ENCODE data around the gene AUTS2.

DNA sequence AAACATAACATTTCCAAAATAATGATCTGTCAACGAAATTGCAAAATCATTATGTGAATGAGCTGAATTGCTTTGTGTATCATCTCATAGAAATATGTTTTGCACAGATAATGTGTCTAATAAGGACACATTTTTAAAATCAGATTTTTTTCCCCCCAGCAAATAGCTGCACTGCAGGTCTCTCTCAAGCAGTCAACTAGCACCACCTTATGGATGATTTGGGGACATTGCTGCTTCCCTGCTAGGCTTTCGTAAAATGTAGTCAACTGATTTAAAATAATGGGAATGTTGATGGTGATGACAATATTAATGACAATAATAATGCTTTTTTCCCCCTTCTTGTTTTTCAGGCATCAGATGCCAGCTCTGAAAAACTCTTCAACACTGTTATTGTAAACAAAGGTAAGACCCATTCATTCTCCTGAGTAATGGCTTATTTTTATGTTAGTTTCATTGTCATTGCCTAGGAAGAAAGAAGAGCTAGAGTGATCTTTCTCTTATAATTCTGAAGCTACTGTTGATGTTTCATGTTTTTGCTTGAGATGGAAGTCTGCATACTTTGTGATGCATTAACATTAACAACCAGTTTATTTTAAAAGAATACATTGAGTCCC lies 1100.1 kb downstream of the AUTS2 start:
- TF ChIP-seq YY1 (IDR thresholded peaks at IDR 0.05; ENCODE audit: insufficient read depth, insufficient read length) (no peak), ZNF274 (IDR thresholded peaks at IDR 0.05; ENCODE audit: low read depth, low read length) (no peak), SUZ12 (IDR thresholded peaks at IDR 0.05; ENCODE audit: extremely low read depth, insufficient read depth, insufficient read length) (no peak)
